ENCODE measurements around the gene TRAPPC12.
"Not testable (repeated sequence)": the region's sequence is repeated elsewhere in the genome, so short reads cannot be mapped to it uniquely, and the experiment has no call there.

Gene TRAPPC12

GRCh38 chr2:3492475-3492787, 112.9 kb downstream of the TRAPPC12 start:
- not testable (repeated sequence) for H3K9ac ChIP-seq (ENCODE audit: low read length); H2BK120ac ChIP-seq (ENCODE audit: low read depth, low read length); H4K5ac ChIP-seq (ENCODE audit: low read length); H2AK5ac ChIP-seq (ENCODE audit: low read length); H4K8ac ChIP-seq (ENCODE audit: low read depth, low read length); H3K27me3 ChIP-seq (ENCODE audit: insufficient read depth, low read length, poor library complexity); H3K4me1 ChIP-seq (ENCODE audit: control insufficient read depth, low read depth, low read length); H3K79me2 ChIP-seq (ENCODE audit: control insufficient read depth, insufficient read depth, low read length); H3K27ac ChIP-seq (ENCODE audit: low read depth, low read length); H3K4me3 ChIP-seq (ENCODE audit: low read length); H3K56ac ChIP-seq (ENCODE audit: low read length); H3K79me1 ChIP-seq (ENCODE audit: low read length); H3K23ac ChIP-seq (ENCODE audit: low read length); H3K36me3 ChIP-seq (ENCODE audit: control insufficient read depth, insufficient read depth, low read length); H3K4ac ChIP-seq (ENCODE audit: low read depth, low read length); H3K18ac ChIP-seq (ENCODE audit: low read length); H2BK15ac ChIP-seq (replicated peaks; ENCODE audit: low read depth); H2BK5ac ChIP-seq (ENCODE audit: low read length); DNase-seq; H3K4me2 ChIP-seq (ENCODE audit: low read length)
- no CpG with 5 or more reads among the region's 12 CpGs for WGBS (ENCODE audit: extremely low coverage, insufficient coverage, low lambda C conversion rate)

GRCh38 chr2:3492951-3493614, 113.6 kb downstream of the TRAPPC12 start:
- no peak overlapping the region for H3K27ac ChIP-seq (ENCODE audit: low read depth, low read length)
- no peak overlapping the region for H4K8ac ChIP-seq (ENCODE audit: low read depth, low read length)
- no peak overlapping the region for H4K5ac ChIP-seq (ENCODE audit: low read length)
- no peaks in the 10 kb centered on the region for H3K27me3 ChIP-seq (ENCODE audit: insufficient read depth, low read length, poor library complexity)
- H3K36me3 ChIP-seq (ENCODE audit: control insufficient read depth, insufficient read depth, low read length): no peaks in the 10 kb centered on the region
- H2BK5ac ChIP-seq (ENCODE audit: low read length): no peak overlapping the region
- no peak overlapping the region for H3K23ac ChIP-seq (ENCODE audit: low read length)
- WGBS (ENCODE audit: extremely low coverage, insufficient coverage, low lambda C conversion rate): no CpG with 5 or more reads among the region's 29 CpGs
- no peak overlapping the region for H3K9ac ChIP-seq (ENCODE audit: low read length)
- DNase-seq: no peak
- no peak overlapping the region for H3K18ac ChIP-seq (ENCODE audit: low read length)
- no peak overlapping the region for H3K4me3 ChIP-seq (ENCODE audit: low read length)
- no peak overlapping the region for H3K56ac ChIP-seq (ENCODE audit: low read length)
- no peaks in the 10 kb centered on the region for H3K4me1 ChIP-seq (ENCODE audit: control insufficient read depth, low read depth, low read length)
- H3K4me2 ChIP-seq (ENCODE audit: low read length): no peak overlapping the region
- no peaks in the 10 kb centered on the region for H3K79me2 ChIP-seq (ENCODE audit: control insufficient read depth, insufficient read depth, low read length)
- no peaks in the 10 kb centered on the region for H3K79me1 ChIP-seq (ENCODE audit: low read length)
- no peak overlapping the region for H2BK120ac ChIP-seq (ENCODE audit: low read depth, low read length)
- no peak overlapping the region for H2BK15ac ChIP-seq (replicated peaks; ENCODE audit: low read depth)
- no peak overlapping the region for H3K4ac ChIP-seq (ENCODE audit: low read depth, low read length)
- H2AK5ac ChIP-seq (ENCODE audit: low read length): no peak overlapping the region

- no peak overlapping the region for H2BK15ac ChIP-seq (replicated peaks; ENCODE audit: low read depth)
- H2BK5ac ChIP-seq (ENCODE audit: low read length): no peak overlapping the region
- no peak overlapping the region for H3K4ac ChIP-seq (ENCODE audit: low read depth, low read length)
- H4K8ac ChIP-seq (ENCODE audit: low read depth, low read length): no peak overlapping the region
- H3K18ac ChIP-seq (ENCODE audit: low read length): no peak overlapping the region
- no peak overlapping the region for H3K4me3 ChIP-seq (ENCODE audit: low read length)
- H3K9ac ChIP-seq (ENCODE audit: low read length): no peak overlapping the region
- no peak overlapping the region for H4K5ac ChIP-seq (ENCODE audit: low read length)
- H3K27me3 ChIP-seq (ENCODE audit: insufficient read depth, low read length, poor library complexity): no peaks in the 10 kb centered on the region
- H3K27ac ChIP-seq (ENCODE audit: low read depth, low read length): no peak overlapping the region
- H3K4me1 ChIP-seq (ENCODE audit: control insufficient read depth, low read depth, low read length): no peaks in the 10 kb centered on the region
- no peak overlapping the region for H2AK5ac ChIP-seq (ENCODE audit: low read length)
- no peak overlapping the region for H3K56ac ChIP-seq (ENCODE audit: low read length)
- H3K36me3 ChIP-seq (ENCODE audit: control insufficient read depth, insufficient read depth, low read length): no peaks in the 10 kb centered on the region
- WGBS (ENCODE audit: extremely low coverage, insufficient coverage, low lambda C conversion rate): no CpG with 5 or more reads among the region's 10 CpGs
- no peak overlapping the region for H3K23ac ChIP-seq (ENCODE audit: low read length)
- no peaks in the 10 kb centered on the region for H3K79me1 ChIP-seq (ENCODE audit: low read length)
- no peak overlapping the region for H3K4me2 ChIP-seq (ENCODE audit: low read length)
- no peak overlapping the region for H2BK120ac ChIP-seq (ENCODE audit: low read depth, low read length)
- peak; percentile 56 for DNase-seq
- H3K79me2 ChIP-seq (ENCODE audit: control insufficient read depth, insufficient read depth, low read length): no peaks in the 10 kb centered on the region
Measured at GRCh38 chr2:3493615-3494007, 114.1 kb downstream of the TRAPPC12 start.

- H3K79me1 ChIP-seq (ENCODE audit: low read length): no peaks in the 10 kb centered on the region
- H3K4ac ChIP-seq (ENCODE audit: low read depth, low read length): no peak overlapping the region
- no peaks in the 10 kb centered on the region for H3K4me1 ChIP-seq (ENCODE audit: control insufficient read depth, low read depth, low read length)
- no peak overlapping the region for H3K18ac ChIP-seq (ENCODE audit: low read length)
- no peak overlapping the region for H4K8ac ChIP-seq (ENCODE audit: low read depth, low read length)
- H3K4me3 ChIP-seq (ENCODE audit: low read length): no peak overlapping the region
- H3K27me3 ChIP-seq (ENCODE audit: insufficient read depth, low read length, poor library complexity): no peaks in the 10 kb centered on the region
- no peak overlapping the region for H3K23ac ChIP-seq (ENCODE audit: low read length)
- no peak overlapping the region for H2AK5ac ChIP-seq (ENCODE audit: low read length)
- no peak overlapping the region for H3K4me2 ChIP-seq (ENCODE audit: low read length)
- H3K9ac ChIP-seq (ENCODE audit: low read length): no peak overlapping the region
- H3K56ac ChIP-seq (ENCODE audit: low read length): no peak overlapping the region
- no peak overlapping the region for H2BK5ac ChIP-seq (ENCODE audit: low read length)
- no peak overlapping the region for H3K27ac ChIP-seq (ENCODE audit: low read depth, low read length)
- no peaks in the 10 kb centered on the region for H3K79me2 ChIP-seq (ENCODE audit: control insufficient read depth, insufficient read depth, low read length)
- WGBS (ENCODE audit: extremely low coverage, insufficient coverage, low lambda C conversion rate): no CpG with 5 or more reads among the region's 13 CpGs
- no peaks in the 10 kb centered on the region for H3K36me3 ChIP-seq (ENCODE audit: control insufficient read depth, insufficient read depth, low read length)
- H4K5ac ChIP-seq (ENCODE audit: low read length): no peak overlapping the region
- DNase-seq: no peak
- no peak overlapping the region for H2BK120ac ChIP-seq (ENCODE audit: low read depth, low read length)
- no peak overlapping the region for H2BK15ac ChIP-seq (replicated peaks; ENCODE audit: low read depth)
Measured at GRCh38 chr2:3494984-3495666, 115.6 kb downstream of the TRAPPC12 start.

GRCh38 chr2:3496708-3497080, 117.2 kb downstream of the TRAPPC12 start:
- H3K4me1 ChIP-seq (ENCODE audit: control insufficient read depth, low read depth, low read length); H2BK120ac ChIP-seq (ENCODE audit: low read depth, low read length); H3K79me1 ChIP-seq (ENCODE audit: low read length); H3K27me3 ChIP-seq (ENCODE audit: insufficient read depth, low read length, poor library complexity); H3K18ac ChIP-seq (ENCODE audit: low read length); H3K27ac ChIP-seq (ENCODE audit: low read depth, low read length); H4K8ac ChIP-seq (ENCODE audit: low read depth, low read length); H2BK15ac ChIP-seq (replicated peaks; ENCODE audit: low read depth); H3K79me2 ChIP-seq (ENCODE audit: control insufficient read depth, insufficient read depth, low read length); H3K56ac ChIP-seq (ENCODE audit: low read length); H3K36me3 ChIP-seq (ENCODE audit: control insufficient read depth, insufficient read depth, low read length); H2AK5ac ChIP-seq (ENCODE audit: low read length); H3K23ac ChIP-seq (ENCODE audit: low read length); H3K9ac ChIP-seq (ENCODE audit: low read length); DNase-seq; H4K5ac ChIP-seq (ENCODE audit: low read length); H3K4ac ChIP-seq (ENCODE audit: low read depth, low read length); H3K4me2 ChIP-seq (ENCODE audit: low read length); H2BK5ac ChIP-seq (ENCODE audit: low read length); H3K4me3 ChIP-seq (ENCODE audit: low read length): not testable (repeated sequence)
- no CpG with 5 or more reads among the region's 15 CpGs for WGBS (ENCODE audit: extremely low coverage, insufficient coverage, low lambda C conversion rate)

Measured in mesendoderm (in vitro differentiated cells).